Measurements from ENCODE around the gene PRR4.

The PRR4 gene

DNA sequence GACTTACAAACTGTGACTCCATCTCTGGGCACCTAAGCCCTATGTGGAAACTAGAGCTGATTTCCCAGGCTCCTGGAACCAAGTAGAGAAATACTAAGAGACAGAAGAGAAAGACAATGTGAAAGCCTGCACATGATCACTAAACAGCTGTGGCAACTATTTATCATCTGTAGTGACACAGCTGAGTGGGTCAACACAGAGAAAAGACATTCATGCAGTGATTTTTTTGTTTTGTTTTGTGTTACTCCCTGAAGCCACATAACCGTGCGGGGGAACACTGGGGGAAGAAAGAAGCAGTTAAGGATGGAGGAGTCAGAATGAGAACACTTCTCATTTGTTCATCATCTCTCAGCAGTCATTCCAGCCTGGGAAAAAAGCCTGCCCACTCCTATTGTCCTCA, 1.5 kb downstream of the PRR4 start:
- no peak for DNase-seq (ENCODE audit: low spot score)
- TF ChIP-seq, protein P1, sequence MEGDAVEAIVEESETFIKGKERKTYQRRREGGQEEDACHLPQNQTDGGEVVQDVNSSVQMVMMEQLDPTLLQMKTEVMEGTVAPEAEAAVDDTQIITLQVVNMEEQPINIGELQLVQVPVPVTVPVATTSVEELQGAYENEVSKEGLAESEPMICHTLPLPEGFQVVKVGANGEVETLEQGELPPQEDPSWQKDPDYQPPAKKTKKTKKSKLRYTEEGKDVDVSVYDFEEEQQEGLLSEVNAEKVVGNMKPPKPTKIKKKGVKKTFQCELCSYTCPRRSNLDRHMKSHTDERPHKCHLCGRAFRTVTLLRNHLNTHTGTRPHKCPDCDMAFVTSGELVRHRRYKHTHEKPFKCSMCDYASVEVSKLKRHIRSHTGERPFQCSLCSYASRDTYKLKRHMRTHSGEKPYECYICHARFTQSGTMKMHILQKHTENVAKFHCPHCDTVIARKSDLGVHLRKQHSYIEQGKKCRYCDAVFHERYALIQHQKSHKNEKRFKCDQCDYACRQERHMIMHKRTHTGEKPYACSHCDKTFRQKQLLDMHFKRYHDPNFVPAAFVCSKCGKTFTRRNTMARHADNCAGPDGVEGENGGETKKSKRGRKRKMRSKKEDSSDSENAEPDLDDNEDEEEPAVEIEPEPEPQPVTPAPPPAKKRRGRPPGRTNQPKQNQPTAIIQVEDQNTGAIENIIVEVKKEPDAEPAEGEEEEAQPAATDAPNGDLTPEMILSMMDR (IDR thresholded peaks at IDR 0.05; ENCODE audit: borderline replicate concordance, control extremely low read depth, extremely low read depth, insufficient read depth, missing control alignments), result no peak

DNA sequence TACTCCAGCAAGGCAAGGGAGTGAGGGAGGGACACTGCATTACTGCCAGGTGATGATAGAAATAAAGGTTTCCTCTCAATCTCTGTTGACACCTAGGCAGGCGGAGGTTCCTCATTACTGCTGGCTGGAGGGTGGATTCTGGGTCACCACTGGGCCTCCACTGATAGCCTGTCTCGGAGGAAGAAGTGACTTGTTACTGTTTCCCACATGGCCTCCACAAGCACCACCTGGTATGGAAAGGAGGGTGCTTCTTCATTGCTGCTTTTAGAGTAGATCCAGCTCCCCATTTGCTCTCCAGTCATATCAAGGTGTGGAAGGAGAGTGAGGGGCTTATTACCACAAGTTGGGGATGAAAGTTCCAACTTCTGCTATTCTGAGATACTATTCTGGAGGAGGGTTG, 6.4 kb downstream of the PRR4 start:
- TF ChIP-seq, protein P1 (IDR thresholded peaks at IDR 0.05; ENCODE audit: borderline replicate concordance, control extremely low read depth, extremely low read depth, insufficient read depth, missing control alignments), result no peak
- no peak for DNase-seq (ENCODE audit: low spot score)

More for the DNA sequence above, 1.5 kb downstream of the PRR4 start:
- in situ Hi-C loops (cut with MboI; ENCODE audit: low sequenced_read_pairs, unreplicated experiment), result no loop called here

DNA sequence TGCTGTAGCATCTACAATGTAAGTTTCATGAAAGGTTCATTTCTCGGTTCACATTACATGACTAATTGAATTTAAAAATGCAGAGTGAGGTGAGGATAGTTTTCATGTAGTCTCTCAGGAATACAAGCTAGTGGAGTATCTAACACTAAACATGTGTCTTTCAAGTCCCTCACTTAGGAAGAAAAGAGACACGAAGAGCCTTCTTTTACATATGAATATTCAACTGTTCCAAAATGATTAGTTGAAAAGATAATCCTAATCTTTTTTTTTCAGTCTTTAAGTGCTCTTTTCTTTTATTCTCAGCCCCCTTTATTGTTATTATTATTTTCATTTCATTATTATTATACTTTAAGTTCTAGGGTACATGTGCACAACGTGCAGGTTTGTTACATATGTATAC, 10.8 kb downstream of the PRR4 start:
- in situ Hi-C loops (cut with MboI; ENCODE audit: low sequenced_read_pairs, unreplicated experiment), result no loop called here
- no peak for DNase-seq (ENCODE audit: low spot score)

More for the DNA sequence above, 6.4 kb downstream of the PRR4 start:
- in situ Hi-C loops (cut with MboI; ENCODE audit: low sequenced_read_pairs, unreplicated experiment), result no loop called here

DNA sequence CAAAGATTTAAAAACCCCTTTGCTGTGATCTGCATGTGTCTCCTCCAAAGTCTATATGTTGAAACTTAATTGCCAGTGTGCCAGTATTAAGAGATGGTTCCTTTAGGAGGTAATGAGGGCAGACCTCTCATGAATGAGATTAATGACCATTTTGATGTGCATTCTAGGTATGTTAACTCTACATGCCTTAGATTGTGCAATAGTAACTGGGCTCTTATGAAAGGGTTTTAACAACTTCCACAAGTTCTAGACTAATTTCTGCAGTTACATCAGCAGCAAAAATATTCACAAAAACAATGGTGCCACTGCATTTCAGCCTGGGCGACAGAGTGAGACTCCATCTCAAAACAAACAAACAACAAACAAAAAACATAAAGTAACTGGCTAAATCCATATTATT, 19.3 kb downstream of the PRR4 start:
- TF ChIP-seq, protein P1 (IDR thresholded peaks at IDR 0.05; ENCODE audit: borderline replicate concordance, control extremely low read depth, extremely low read depth, insufficient read depth, missing control alignments), result no peak
- in situ Hi-C loops (cut with MboI; ENCODE audit: low sequenced_read_pairs, unreplicated experiment), result no loop called here
- no peak for DNase-seq (ENCODE audit: low spot score)

More for the DNA sequence above, 10.8 kb downstream of the PRR4 start:
- TF ChIP-seq, protein P1 (IDR thresholded peaks at IDR 0.05; ENCODE audit: borderline replicate concordance, control extremely low read depth, extremely low read depth, insufficient read depth, missing control alignments), result no peak

DNA sequence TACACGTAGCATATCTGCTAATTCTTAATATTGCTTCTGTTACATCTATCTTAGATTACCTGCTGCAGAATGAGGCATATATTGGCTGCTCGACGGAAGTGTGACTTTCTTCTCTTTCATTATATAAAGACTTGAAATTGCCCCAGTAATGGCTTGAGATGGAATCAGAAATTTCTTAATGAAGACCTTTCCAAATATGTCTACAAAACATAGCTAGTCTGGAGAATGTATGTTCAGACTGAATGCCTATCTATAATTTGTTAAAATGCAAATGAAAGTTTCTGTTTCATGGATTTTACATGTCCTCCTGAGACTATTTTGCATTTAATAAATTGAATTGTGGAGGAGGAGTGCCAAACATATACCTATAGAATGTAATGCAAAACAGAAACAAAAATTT, 23.0 kb downstream of the PRR4 start, which contains the start of gene TAS2R10:
TSS of gene TAS2R10 (minus strand) at position 101 of the 400 bp plus-strand sequence. CDS start at position 12, 89 bp downstream.
- in situ Hi-C loops (cut with MboI; ENCODE audit: low sequenced_read_pairs, unreplicated experiment), result no loop called here
- TF ChIP-seq, protein P1 (IDR thresholded peaks at IDR 0.05; ENCODE audit: borderline replicate concordance, control extremely low read depth, extremely low read depth, insufficient read depth, missing control alignments), result no peak
- no peak for DNase-seq (ENCODE audit: low spot score)

DNA sequence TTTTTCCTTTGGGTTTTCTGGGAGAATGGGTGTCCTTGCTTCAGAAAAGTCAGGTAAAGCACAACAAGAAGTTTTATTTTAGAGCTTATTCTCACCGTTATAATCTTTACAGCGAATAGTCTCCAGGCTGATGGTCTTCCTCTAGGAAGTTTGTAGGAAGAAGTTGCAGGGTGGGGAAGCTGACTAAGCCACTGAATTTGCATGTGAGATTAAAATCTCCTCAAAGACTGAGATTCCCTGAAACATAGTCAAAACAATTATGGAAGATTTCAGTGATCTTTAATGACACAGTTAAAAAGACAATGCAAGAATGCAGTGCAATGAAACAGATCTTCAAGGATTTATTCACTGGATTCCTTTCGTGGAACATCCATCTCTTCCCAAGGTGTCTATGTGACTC, 24.3 kb downstream of the PRR4 start:
- TF ChIP-seq, protein P1 (IDR thresholded peaks at IDR 0.05; ENCODE audit: borderline replicate concordance, control extremely low read depth, extremely low read depth, insufficient read depth, missing control alignments), result no peak
- DNase-seq (ENCODE audit: low spot score), result no peak
- in situ Hi-C loops (cut with MboI; ENCODE audit: low sequenced_read_pairs, unreplicated experiment), result no loop called here
